A673 (cell line): ENCODE results near the gene C3orf20.

Experiments used
- CTCF ChIP-seq: fragments of 300-800, 200-600 bp; sonication (generic); conservative IDR thresholded peaks from 2 replicates; pipeline ENCODE4 v1.5.1; 2017; ENCODE audit warnings: low read depth, mild to moderate bottlenecking, antibody characterized with exemption, low read length, moderate library complexity, mixed read lengths
- EZH2 ChIP-seq: fragments of 200-600 bp; sonication (generic); IDR thresholded peaks from 2 replicates; pipeline ENCODE4 v1.6.1; 2017; ENCODE audit warnings: borderline replicate concordance, low read depth, mild to moderate bottlenecking, mixed read lengths, antibody characterized with exemption, low read length; ENCODE audit not compliant: poor library complexity, severe bottlenecking

- no peak for TF ChIP-seq CTCF
- TF ChIP-seq EZH2 = no peak
Observed at GRCh38 chr3:14761121-14761672, 86.3 kb downstream of the C3orf20 start.
